Measurements from ENCODE around the gene CTRB2. TPM values are rescaled to one million over a fixed set of nuclear protein-coding genes. Genes with fewer than 3 reads are reported as not detected.
A peak's percentile ranks its signal among the peaks of the same experiment; 100 is the strongest.

CTRB2 gene
- total RNA-seq, 8 experiments from 2014 or later: 0.07 to 0.87 (median 0.29) TPM; not detected in 1

GRCh38 chr16:75193730-75194444, 13.1 kb downstream of the CTRB2 start:
- H3K27ac ChIP-seq: no peak overlapping the region
- H3K4me3 ChIP-seq: no peak overlapping the region
- ATAC-seq (replicated peaks in 6 of 8): no peak
- WGBS, 10 experiments: 0 to 92% (median 64%) methylated on average over 1 to 9 of the region's 10 CpGs; no CpG with 5 or more reads in 2 of the 10 experiments
- in situ Hi-C loops (cut with MboI; ENCODE audit: low pct_unique_long_range_greater_than_20kb in 2 of 9, low sequenced_read_pairs in 9 of 9, unreplicated experiment in 9 of 9): loop anchor here in 1 of 9 experiments (25.0 kb wide), 1 partner anchor 1968 kb away; no protein-coding TSS in a partner anchor
- H3K4me1 ChIP-seq (replicated peaks in 1 of 2): no peaks in the 10 kb centered on the region

GRCh38 chr16:75193265-75193650, 13.7 kb downstream of the CTRB2 start:
- ATAC-seq (replicated peaks in 6 of 8): no peak
- in situ Hi-C loops (cut with MboI; ENCODE audit: low pct_unique_long_range_greater_than_20kb in 2 of 9, low sequenced_read_pairs in 9 of 9, unreplicated experiment in 9 of 9): loop anchor here in 1 of 9 experiments (25.0 kb wide), 1 partner anchor 1969 kb away; no protein-coding TSS in a partner anchor
- Histone ChIP-seq H3K4me3 (no peak overlapping the region), H3K4me1 (replicated peaks in 1 of 2) (no peaks in the 10 kb centered on the region), H3K27ac (no peak overlapping the region)
- 60 to 100% (median 85%) methylated on average over 1 to 4 of the region's 4 CpGs; no CpG with 5 or more reads in 2 of the 10 experiments for WGBS, 10 experiments

GRCh38 chr16:75192606-75193264, 14.2 kb downstream of the CTRB2 start:
- in situ Hi-C loops (cut with MboI; ENCODE audit: low pct_unique_long_range_greater_than_20kb in 2 of 9, low sequenced_read_pairs in 9 of 9, unreplicated experiment in 9 of 9): loop anchor here in 1 of 9 experiments (25.0 kb wide), 1 partner anchor 1970 kb away; no protein-coding TSS in a partner anchor
- Histone ChIP-seq H3K27ac (no peak overlapping the region), H3K4me3 (no peak overlapping the region), H3K4me1 (replicated peaks in 1 of 2) (no peaks in the 10 kb centered on the region)
- no peak for ATAC-seq (replicated peaks in 6 of 8)
- WGBS, 10 experiments: 86 to 100% (median 92%) methylated on average over 1 to 20 of the region's 21 CpGs; no CpG with 5 or more reads in 2 of the 10 experiments

DNA sequence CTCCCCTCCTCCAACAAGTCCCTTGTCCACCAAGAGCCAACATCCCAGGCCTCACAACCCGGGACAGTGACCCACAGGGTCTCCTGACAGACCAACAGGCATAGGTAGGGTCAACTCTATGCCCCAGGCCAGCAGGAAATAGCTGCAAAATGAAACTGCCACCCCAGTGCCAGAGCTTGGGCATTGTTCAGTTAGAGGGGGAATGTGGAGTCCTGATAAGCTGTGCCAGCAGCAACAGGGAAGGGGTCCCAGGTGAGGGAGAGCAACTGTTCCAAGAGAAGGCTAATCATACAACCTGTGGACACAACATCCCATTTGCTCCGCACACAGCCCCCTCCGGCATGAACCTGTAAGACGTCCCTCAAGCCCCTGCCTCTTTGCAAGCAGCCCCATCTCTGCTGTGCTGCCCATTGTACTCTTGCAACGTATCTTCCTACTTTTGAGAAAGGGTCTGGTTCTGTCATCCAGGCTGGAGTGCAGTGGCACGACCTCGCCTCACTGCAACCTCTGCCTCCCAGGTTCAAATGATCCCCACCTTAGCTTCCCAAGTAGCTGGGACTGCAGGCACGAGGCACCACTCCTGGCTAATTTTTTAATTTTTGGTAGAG, 17.2 kb downstream of the CTRB2 start:
- Histone ChIP-seq H3K4me3 (no peak overlapping the region), H3K4me1 (replicated peaks in 1 of 2) (no peaks in the 10 kb centered on the region), H3K27ac (no peak overlapping the region)
- WGBS, 10 experiments: 56 to 83% (median 60%) methylated on average over 3 to 6 of the region's 8 CpGs; no CpG with 5 or more reads in 7 of the 10 experiments
- peak in 1 of 8 experiments; percentile 18 for ATAC-seq (replicated peaks in 6 of 8)
- in situ Hi-C loops (cut with MboI; ENCODE audit: low pct_unique_long_range_greater_than_20kb in 2 of 9, low sequenced_read_pairs in 9 of 9, unreplicated experiment in 9 of 9): loop anchor here in 1 of 9 experiments (25.0 kb wide), 1 partner anchor 1973 kb away; no protein-coding TSS in a partner anchor

GRCh38 chr16:75188832-75189477, 18.0 kb downstream of the CTRB2 start:
- in situ Hi-C loops (cut with MboI; ENCODE audit: low pct_unique_long_range_greater_than_20kb in 2 of 9, low sequenced_read_pairs in 9 of 9, unreplicated experiment in 9 of 9): loop anchor here in 1 of 9 experiments (25.0 kb wide), 1 partner anchor 1973 kb away; no protein-coding TSS in a partner anchor

GRCh38 chr16:75181630-75182029, 25.3 kb downstream of the CTRB2 start:
- H3K27ac ChIP-seq: no peak overlapping the region
- in situ Hi-C loops (cut with MboI; ENCODE audit: low pct_unique_long_range_greater_than_20kb in 2 of 9, low sequenced_read_pairs in 9 of 9, unreplicated experiment in 9 of 9): loop anchor here in 1 of 9 experiments (25.0 kb wide), 1 partner anchor 1981 kb away; no protein-coding TSS in a partner anchor
- H3K4me1 ChIP-seq (replicated peaks in 1 of 2): no peaks in the 10 kb centered on the region
- 0 to 71% (median 32%) methylated on average over 1 to 3 of the region's 3 CpGs for WGBS, 10 experiments
- ATAC-seq (replicated peaks in 6 of 8): no peak
- no peak overlapping the region for H3K4me3 ChIP-seq

More at GRCh38 chr16:75188832-75189477, 18.0 kb downstream of the CTRB2 start:
- H3K4me3 ChIP-seq: no peak overlapping the region
- H3K4me1 ChIP-seq (replicated peaks in 1 of 2): no peaks in the 10 kb centered on the region
- 68 to 91% (median 82%) methylated on average over 1 to 10 of the region's 14 CpGs; no CpG with 5 or more reads in 4 of the 10 experiments for WGBS, 10 experiments
- H3K27ac ChIP-seq: no peak overlapping the region
- no peak for ATAC-seq (replicated peaks in 6 of 8)

- WGBS, 10 experiments: 51 to 100% (median 88%) methylated on average over 1 to 6 of the region's 6 CpGs
- ATAC-seq (replicated peaks in 6 of 8): no peak
- Histone ChIP-seq H3K4me3 (no peak overlapping the region), H3K4me1 (replicated peaks in 1 of 2) (no peaks in the 10 kb centered on the region), H3K27ac (no peak overlapping the region)
- in situ Hi-C loops (cut with MboI; ENCODE audit: low pct_unique_long_range_greater_than_20kb in 2 of 9, low sequenced_read_pairs in 9 of 9, unreplicated experiment in 9 of 9): loop anchor here in 1 of 9 experiments (25.0 kb wide), 1 partner anchor 1983 kb away; no protein-coding TSS in a partner anchor
Measured at GRCh38 chr16:75179208-75179607, 27.8 kb downstream of the CTRB2 start.

DNA sequence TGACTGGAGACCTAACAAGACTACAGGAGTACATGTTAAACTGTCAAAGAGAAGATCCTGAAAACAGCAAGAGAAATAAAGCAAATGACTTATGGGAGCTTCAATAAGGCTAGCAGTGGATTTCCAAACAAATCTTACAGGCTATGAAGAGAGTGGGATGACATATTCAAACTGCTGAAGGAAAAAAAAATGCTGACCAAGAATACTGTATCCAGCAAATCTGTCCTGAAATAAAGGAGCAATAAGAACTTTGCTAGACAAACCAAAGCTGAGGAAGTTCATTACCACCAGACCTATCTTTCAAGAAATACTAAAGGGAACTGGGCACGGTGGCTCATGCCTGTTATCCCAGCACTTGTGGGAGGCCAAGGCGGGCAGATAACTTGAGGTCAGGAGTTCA, 30.0 kb downstream of the CTRB2 start:
- in situ Hi-C loops (cut with MboI; ENCODE audit: low pct_unique_long_range_greater_than_20kb in 2 of 9, low sequenced_read_pairs in 9 of 9, unreplicated experiment in 9 of 9): loop anchor here in 1 of 9 experiments (25.0 kb wide), 1 partner anchor 1985 kb away; no protein-coding TSS in a partner anchor
- no peak overlapping the region for H3K27ac ChIP-seq
- 17 to 100% (median 94%) methylated on average over 1 to 2 of the region's 2 CpGs; no CpG with 5 or more reads in 5 of the 10 experiments for WGBS, 10 experiments

DNA sequence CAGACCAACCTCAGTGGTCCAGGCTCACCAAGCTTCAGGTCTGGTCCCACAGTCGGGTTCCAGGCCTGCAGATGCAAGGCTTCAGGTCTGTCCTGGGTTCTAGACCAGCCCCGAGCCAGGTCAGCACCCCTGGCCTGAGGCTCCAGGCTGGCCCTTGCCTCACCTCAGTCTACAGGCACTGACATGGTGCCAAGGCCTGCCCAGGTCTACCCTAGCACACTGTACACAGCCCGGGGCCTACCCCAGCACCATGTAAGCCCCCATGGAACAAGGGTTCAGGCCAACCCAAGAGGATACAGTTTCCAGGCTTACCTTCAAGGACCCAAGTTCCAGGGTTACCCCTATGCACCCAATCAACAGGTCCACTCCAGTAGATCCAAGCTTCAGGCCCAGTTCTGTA, 31.9 kb downstream of the CTRB2 start:
- WGBS, 10 experiments: 80% methylated on average over 2 of the region's 3 CpGs; no CpG with 5 or more reads in 9 of the 10 experiments
- in situ Hi-C loops (cut with MboI; ENCODE audit: low pct_unique_long_range_greater_than_20kb in 2 of 9, low sequenced_read_pairs in 9 of 9, unreplicated experiment in 9 of 9): loop anchor here in 1 of 9 experiments (25.0 kb wide), 1 partner anchor 1987 kb away; no protein-coding TSS in a partner anchor
- no peaks in the 10 kb centered on the region for H3K4me1 ChIP-seq (replicated peaks in 1 of 2)
- ATAC-seq (replicated peaks in 6 of 8): no peak
- no peak overlapping the region for H3K27ac ChIP-seq
- no peak overlapping the region for H3K4me3 ChIP-seq

More for the DNA sequence above, 30.0 kb downstream of the CTRB2 start:
- H3K4me3 ChIP-seq: no peak overlapping the region
- no peaks in the 10 kb centered on the region for H3K4me1 ChIP-seq (replicated peaks in 1 of 2)
- no peak for ATAC-seq (replicated peaks in 6 of 8)

- ATAC-seq (replicated peaks in 6 of 8): no peak
- H3K4me1 ChIP-seq (replicated peaks in 1 of 2): no peaks in the 10 kb centered on the region
- no peak overlapping the region for H3K4me3 ChIP-seq
- in situ Hi-C loops (cut with MboI; ENCODE audit: low pct_unique_long_range_greater_than_20kb in 2 of 9, low sequenced_read_pairs in 9 of 9, unreplicated experiment in 9 of 9): no loop called here
- H3K27ac ChIP-seq: no peak overlapping the region
- WGBS, 10 experiments: 60 to 100% (median 100%) methylated on average over 1 to 4 of the region's 4 CpGs; no CpG with 5 or more reads in 1 of the 10 experiments
Measured at GRCh38 chr16:75172578-75172977, 34.4 kb downstream of the CTRB2 start.

DNA sequence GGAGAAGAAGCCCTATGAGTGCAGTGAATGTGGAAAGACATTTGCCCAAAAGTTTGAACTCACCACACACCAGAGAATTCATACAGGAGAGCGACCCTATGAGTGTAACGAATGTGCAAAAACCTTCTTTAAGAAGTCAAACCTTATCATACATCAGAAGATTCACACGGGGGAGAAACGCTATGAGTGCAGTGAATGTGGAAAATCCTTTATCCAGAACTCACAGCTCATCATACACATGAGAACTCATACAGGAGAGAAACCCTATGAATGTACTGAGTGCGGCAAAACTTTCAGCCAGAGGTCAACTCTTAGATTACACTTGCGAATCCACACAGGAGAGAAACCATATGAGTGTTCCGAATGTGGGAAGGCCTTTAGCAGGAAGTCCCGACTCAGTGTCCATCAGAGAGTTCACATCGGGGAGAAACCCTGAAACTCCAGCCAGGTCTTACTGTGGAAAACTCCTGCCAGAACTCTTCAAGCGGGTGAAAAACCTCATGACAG, 37.0 kb downstream of the CTRB2 start:
- no peak overlapping the region for H3K4me3 ChIP-seq
- no peak for ATAC-seq (replicated peaks in 6 of 8)
- no peak overlapping the region for H3K27ac ChIP-seq
- in situ Hi-C loops (cut with MboI; ENCODE audit: low pct_unique_long_range_greater_than_20kb in 2 of 9, low sequenced_read_pairs in 9 of 9, unreplicated experiment in 9 of 9): no loop called here
- no peaks in the 10 kb centered on the region for H3K4me1 ChIP-seq (replicated peaks in 1 of 2)
- 66 to 100% (median 98%) methylated on average over 3 to 8 of the region's 10 CpGs; no CpG with 5 or more reads in 1 of the 10 experiments for WGBS, 10 experiments

GRCh38 chr16:75160386-75160785, 46.6 kb downstream of the CTRB2 start:
- in situ Hi-C loops (cut with MboI; ENCODE audit: low pct_unique_long_range_greater_than_20kb in 2 of 9, low sequenced_read_pairs in 9 of 9, unreplicated experiment in 9 of 9): no loop called here
- ATAC-seq (replicated peaks in 6 of 8): no peak
- no peak overlapping the region for H3K27ac ChIP-seq
- no peak overlapping the region for H3K4me3 ChIP-seq
- no peaks in the 10 kb centered on the region for H3K4me1 ChIP-seq (replicated peaks in 1 of 2)
- 86 to 100% methylated on average over 1 of the region's 1 CpG; no CpG with 5 or more reads in 8 of the 10 experiments for WGBS, 10 experiments
